ENCODE data around the gene VIM.

Gene VIM

GRCh38 chr10:17239345-17240085 is 11.5 kb downstream of the VIM start:
- H3K36me3 ChIP-seq (ENCODE audit: insufficient read depth, low read length), result no peaks in the 10 kb centered on the region
- H3F3A ChIP-seq (ENCODE audit: insufficient read depth, low read length), result no peaks in the 10 kb centered on the region
- no peaks in the 10 kb centered on the region for H3K27me3 ChIP-seq (ENCODE audit: insufficient read depth, low read length)
- H3K79me2 ChIP-seq (ENCODE audit: insufficient read depth, low read length), result no peaks in the 10 kb centered on the region
- TF ChIP-seq EZH2 (IDR thresholded peaks at IDR 0.05; ENCODE audit: borderline replicate concordance, low read length), result no peak
- TF ChIP-seq, protein P1, sequence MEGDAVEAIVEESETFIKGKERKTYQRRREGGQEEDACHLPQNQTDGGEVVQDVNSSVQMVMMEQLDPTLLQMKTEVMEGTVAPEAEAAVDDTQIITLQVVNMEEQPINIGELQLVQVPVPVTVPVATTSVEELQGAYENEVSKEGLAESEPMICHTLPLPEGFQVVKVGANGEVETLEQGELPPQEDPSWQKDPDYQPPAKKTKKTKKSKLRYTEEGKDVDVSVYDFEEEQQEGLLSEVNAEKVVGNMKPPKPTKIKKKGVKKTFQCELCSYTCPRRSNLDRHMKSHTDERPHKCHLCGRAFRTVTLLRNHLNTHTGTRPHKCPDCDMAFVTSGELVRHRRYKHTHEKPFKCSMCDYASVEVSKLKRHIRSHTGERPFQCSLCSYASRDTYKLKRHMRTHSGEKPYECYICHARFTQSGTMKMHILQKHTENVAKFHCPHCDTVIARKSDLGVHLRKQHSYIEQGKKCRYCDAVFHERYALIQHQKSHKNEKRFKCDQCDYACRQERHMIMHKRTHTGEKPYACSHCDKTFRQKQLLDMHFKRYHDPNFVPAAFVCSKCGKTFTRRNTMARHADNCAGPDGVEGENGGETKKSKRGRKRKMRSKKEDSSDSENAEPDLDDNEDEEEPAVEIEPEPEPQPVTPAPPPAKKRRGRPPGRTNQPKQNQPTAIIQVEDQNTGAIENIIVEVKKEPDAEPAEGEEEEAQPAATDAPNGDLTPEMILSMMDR (IDR thresholded peaks at IDR 0.05; ENCODE audit: low read length), result no peak
- no peak overlapping the region for H3K4me2 ChIP-seq (ENCODE audit: low read length)
- H3K9me3 ChIP-seq (ENCODE audit: low read length), result no peaks in the 10 kb centered on the region
- H3K4me3 ChIP-seq (ENCODE audit: low read depth, low read length, poor library complexity, severe bottlenecking), result no peak overlapping the region
- H3K27ac ChIP-seq (ENCODE audit: low read depth, low read length, poor library complexity, severe bottlenecking), result no peak overlapping the region
- H2AFZ ChIP-seq (ENCODE audit: low read length), result no peak overlapping the region
- H3K4me1 ChIP-seq (ENCODE audit: insufficient read depth, low read length, severe bottlenecking), result no peaks in the 10 kb centered on the region
- no peaks in the 10 kb centered on the region for H3K9me2 ChIP-seq (ENCODE audit: low read depth, low read length)
- no peaks in the 10 kb centered on the region for H4K20me1 ChIP-seq (ENCODE audit: insufficient read depth, low read length)
- H3K9ac ChIP-seq (ENCODE audit: low read length), result no peak overlapping the region

- H3K4me3 ChIP-seq (ENCODE audit: low read depth, low read length, poor library complexity, severe bottlenecking), result no peak overlapping the region
- no peaks in the 10 kb centered on the region for H3K9me3 ChIP-seq (ENCODE audit: low read length)
- no peaks in the 10 kb centered on the region for H3K36me3 ChIP-seq (ENCODE audit: insufficient read depth, low read length)
- no peaks in the 10 kb centered on the region for H3K79me2 ChIP-seq (ENCODE audit: insufficient read depth, low read length)
- H3K27me3 ChIP-seq (ENCODE audit: insufficient read depth, low read length), result no peaks in the 10 kb centered on the region
- H3F3A ChIP-seq (ENCODE audit: insufficient read depth, low read length), result no peaks in the 10 kb centered on the region
- no peak overlapping the region for H3K4me2 ChIP-seq (ENCODE audit: low read length)
- TF ChIP-seq, protein P1 (IDR thresholded peaks at IDR 0.05; ENCODE audit: low read length), result no peak
- TF ChIP-seq EZH2 (IDR thresholded peaks at IDR 0.05; ENCODE audit: borderline replicate concordance, low read length), result no peak
- no peak overlapping the region for H3K9ac ChIP-seq (ENCODE audit: low read length)
- H4K20me1 ChIP-seq (ENCODE audit: insufficient read depth, low read length), result no peaks in the 10 kb centered on the region
- no peak overlapping the region for H3K27ac ChIP-seq (ENCODE audit: low read depth, low read length, poor library complexity, severe bottlenecking)
- no peak overlapping the region for H2AFZ ChIP-seq (ENCODE audit: low read length)
- no peaks in the 10 kb centered on the region for H3K9me2 ChIP-seq (ENCODE audit: low read depth, low read length)
- H3K4me1 ChIP-seq (ENCODE audit: insufficient read depth, low read length, severe bottlenecking), result no peaks in the 10 kb centered on the region
Measured at GRCh38 chr10:17240096-17240495, 12.1 kb downstream of the VIM start.

- Histone ChIP-seq H3K9me2 (ENCODE audit: low read depth, low read length) (no peaks in the 10 kb centered on the region), H3K36me3 (ENCODE audit: insufficient read depth, low read length) (no peaks in the 10 kb centered on the region), H3K4me2 (ENCODE audit: low read length) (no peak overlapping the region), H3K27ac (ENCODE audit: low read depth, low read length, poor library complexity, severe bottlenecking) (no peak overlapping the region), H3K9me3 (ENCODE audit: low read length) (no peaks in the 10 kb centered on the region), H3K4me1 (ENCODE audit: insufficient read depth, low read length, severe bottlenecking) (no peaks in the 10 kb centered on the region), H3K9ac (ENCODE audit: low read length) (no peak overlapping the region), H2AFZ (ENCODE audit: low read length) (no peak overlapping the region), H3K27me3 (ENCODE audit: insufficient read depth, low read length) (no peaks in the 10 kb centered on the region), H3K4me3 (ENCODE audit: low read depth, low read length, poor library complexity, severe bottlenecking) (no peak overlapping the region), H4K20me1 (ENCODE audit: insufficient read depth, low read length) (no peaks in the 10 kb centered on the region), H3K79me2 (ENCODE audit: insufficient read depth, low read length) (no peaks in the 10 kb centered on the region), H3F3A (ENCODE audit: insufficient read depth, low read length) (no peaks in the 10 kb centered on the region)
- no peak for TF ChIP-seq EZH2 (IDR thresholded peaks at IDR 0.05; ENCODE audit: borderline replicate concordance, low read length)
- TF ChIP-seq, protein P1 (IDR thresholded peaks at IDR 0.05; ENCODE audit: low read length), result no peak
Measured at GRCh38 chr10:17240616-17241015, 12.6 kb downstream of the VIM start.
